Limb (tissue), 2 donors: ENCODE results near the gene BLMH.

Source experiments
- DNase-seq, 2 donors: peaks; one replicate each; pipeline ENCODE4 v3.0.0-alpha.2; 2016; ENCODE audit errors: extremely low spot score in 2 of 2

BLMH gene

GRCh38 chr17:30291543-30292285, at the start of gene BLMH:
Gene BLMH, minus strand, starts transcription at chr17:30291944. Its CDS starts 125 bp downstream, at chr17:30291819.
- DNase-seq: peak; percentile 81 to 90

- no peak for DNase-seq
These were observed 49.1 kb upstream of the BLMH start for GRCh38 chr17:30340801-30341356.

GRCh38 chr17:30339086-30339485, 47.3 kb upstream of the BLMH start:
- DNase-seq: no peak

- no peak for DNase-seq
These were observed 45.8 kb upstream of the BLMH start for GRCh38 chr17:30337393-30337999.

DNA sequence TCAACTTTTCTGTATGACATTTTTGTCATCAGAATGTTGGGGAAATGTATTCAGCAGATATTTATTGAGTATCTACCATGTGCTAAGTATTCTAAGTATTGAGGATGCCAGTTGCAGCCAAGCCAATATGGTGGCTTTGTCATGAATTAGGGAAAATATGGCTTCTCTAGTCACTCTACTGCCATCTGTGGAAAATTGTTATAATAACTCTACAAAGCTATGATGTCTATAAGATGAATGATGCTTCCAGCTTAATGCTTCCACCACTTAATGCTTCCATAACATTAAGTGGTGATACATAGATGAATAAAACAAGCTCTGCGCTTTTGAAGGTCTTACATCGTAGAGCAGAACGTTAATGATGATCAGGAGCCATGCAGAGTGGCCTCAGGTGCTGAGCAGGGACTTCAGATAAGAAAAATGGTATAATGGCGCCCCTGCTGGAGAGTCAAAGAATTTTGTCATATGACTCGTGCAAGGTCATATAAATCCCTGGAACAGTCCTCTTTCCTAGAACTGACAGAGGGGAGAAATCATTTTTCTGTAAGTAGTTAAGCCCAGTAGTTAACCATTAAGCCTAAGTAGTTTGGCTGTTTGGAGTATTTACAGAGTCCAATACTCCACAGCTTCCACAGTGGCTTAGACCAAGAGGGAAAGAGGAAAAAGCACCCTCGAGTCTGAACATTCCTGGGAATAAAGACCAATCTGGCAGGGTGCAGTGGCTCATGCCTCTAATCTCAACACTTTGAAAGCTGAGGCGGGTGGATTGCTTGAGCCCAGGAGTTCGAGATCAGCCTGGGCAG, 44.8 kb upstream of the BLMH start:
- DNase-seq: no peak

- no peak for DNase-seq
These were observed 42.7 kb upstream of the BLMH start for GRCh38 chr17:30334421-30334820.

DNA sequence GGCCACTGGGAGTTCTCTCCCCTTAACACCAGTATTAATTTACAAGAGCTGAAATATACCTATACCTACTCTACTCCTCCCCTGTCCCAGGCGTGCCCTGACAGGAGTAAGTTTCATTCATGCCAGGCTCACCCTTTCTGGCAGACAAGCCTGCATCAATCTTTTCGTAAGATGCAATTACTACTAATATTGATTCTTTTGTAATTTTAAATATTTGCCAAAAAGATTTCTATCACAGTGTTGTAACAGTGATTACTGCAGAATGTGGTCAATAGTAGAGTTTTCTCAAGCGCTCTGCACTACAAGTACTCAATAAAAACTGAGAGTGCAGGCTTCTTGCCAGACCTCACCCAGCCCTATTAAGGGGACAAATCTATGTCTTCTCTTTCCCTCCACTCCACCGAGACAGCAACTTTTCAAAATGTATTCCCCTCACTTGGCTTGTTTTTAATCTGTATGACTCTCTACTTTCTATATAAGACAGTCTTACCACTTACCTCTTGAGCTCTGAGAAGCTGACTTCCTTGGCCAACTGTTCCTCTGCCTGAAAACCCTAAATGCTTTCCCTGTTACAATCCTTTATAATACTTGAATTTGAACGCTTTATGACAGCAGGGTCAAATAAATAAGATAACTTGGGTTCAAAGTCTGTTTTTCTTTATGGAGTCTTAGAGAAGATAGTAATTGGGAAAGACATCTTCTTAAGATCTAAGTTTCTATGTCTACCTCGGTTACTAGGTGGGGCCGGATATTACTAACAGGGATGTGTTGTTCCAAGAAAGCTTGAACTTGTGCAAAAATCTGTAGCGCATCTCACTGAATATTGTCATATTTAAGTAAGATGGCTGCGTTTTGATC, 42.0 kb upstream of the BLMH start, which contains the start of gene TMIGD1:
TSS of gene TMIGD1 (minus strand) at position 555 of the 858 bp plus-strand sequence. CDS start 1,924 bp downstream, outside the sequence.
- no peak for DNase-seq

GRCh38 chr17:30332057-30332542, 40.4 kb upstream of the BLMH start:
- no peak for DNase-seq

- no peak for DNase-seq
These were observed 35.1 kb upstream of the BLMH start for GRCh38 chr17:30326809-30327208.

DNA sequence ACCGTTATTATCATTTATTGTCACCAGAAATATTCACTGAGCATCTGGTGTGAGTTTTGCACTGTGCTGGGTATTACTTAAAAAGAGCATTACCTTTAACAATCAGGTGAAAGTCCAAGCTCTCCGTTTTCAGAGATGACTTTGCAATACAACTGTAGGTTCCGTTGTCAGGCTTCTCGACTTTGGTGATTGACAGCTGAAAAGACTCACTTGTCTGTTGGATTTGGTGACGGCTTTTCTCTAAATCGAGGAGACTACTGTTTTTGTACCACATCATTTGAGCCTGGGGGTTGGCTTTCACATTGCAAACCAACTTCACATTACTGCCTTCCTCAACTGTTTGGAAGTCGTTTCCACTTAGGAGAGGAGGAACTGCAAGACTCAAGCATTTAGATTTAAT, 33.0 kb upstream of the BLMH start:
- DNase-seq: no peak

GRCh38 chr17:30323895-30324319, 32.2 kb upstream of the BLMH start:
- no peak for DNase-seq

GRCh38 chr17:30323262-30323894, 31.6 kb upstream of the BLMH start:
- DNase-seq: no peak

DNA sequence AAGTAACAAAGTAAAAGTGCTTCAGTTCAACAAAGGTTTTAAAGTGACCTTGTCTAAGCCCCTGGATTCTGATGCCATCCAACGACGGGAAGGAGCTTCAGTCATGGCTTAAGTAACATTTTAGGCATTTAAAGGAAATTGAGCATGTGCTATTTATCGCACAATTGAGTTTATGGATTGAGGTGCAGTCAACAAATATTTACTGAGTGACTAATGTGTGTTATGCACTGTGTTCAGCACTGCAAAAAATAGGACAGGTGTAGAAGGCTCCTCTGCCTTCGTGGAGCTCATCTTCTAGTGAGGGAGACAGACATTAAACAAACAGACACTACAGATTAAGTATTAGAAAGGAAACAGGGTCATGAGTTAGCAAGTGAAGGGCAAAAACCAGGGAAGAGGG, 29.6 kb upstream of the BLMH start:
- DNase-seq: no peak

- no peak for DNase-seq
These were observed 26.4 kb upstream of the BLMH start for GRCh38 chr17:30318155-30318554.

- DNase-seq: no peak
These were observed 25.0 kb upstream of the BLMH start for GRCh38 chr17:30316736-30317135.

DNA sequence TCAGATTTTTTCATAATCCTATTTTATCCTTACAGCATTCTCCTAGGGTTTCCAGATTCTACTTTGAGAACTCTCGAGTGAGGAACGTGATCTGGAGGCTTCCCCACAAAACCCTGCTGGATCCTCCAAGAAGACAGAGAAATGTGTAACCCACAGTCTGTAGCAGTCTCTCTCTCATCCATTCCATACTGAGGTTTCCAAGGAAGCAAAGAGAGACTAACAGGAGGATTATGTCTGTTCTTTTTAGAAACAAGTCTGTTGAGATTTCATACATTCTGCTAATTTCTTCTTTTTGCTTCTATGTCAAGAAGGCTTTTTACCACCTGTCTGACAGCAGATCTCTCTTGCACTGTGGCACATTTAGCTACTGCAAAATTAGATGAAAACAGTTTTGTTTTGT, 23.4 kb upstream of the BLMH start:
- DNase-seq: no peak

DNA sequence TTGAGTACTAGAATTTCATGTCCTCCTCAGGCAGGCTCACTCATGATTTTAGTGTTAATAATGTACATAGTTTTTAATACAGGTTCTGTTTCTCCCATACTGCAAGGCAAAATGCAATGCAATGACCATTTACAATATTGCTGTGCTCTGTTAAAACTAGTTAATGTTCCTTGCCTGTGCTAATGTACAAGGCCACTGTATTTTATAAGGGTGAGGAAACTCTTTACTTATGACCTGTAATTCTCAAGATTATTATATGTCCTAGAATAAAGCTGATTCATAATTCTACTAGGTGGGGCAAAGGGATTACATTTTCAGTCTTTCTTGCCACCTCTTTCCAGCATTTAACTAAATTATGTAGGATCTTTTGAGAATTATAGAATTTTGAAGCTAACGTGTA, 22.7 kb upstream of the BLMH start:
- DNase-seq: no peak

DNA sequence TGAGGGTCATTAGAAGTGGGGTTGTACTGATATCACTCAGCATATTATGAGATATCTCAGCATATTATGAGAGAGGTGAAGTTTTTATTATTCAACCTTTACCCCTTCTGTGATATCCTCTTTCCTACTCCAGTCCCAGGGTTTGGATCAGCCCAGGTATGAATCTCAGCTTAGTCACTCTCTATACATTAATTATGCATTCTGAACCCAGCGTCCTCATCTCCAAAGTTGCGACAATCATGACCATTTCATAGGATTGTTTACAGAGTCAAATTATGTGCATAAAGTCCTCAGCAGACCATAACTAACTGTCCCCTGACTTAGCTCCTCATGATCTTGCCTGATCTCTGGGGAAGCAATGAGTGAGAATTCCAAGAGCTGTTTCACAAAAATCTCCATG, 20.5 kb upstream of the BLMH start:
- no peak for DNase-seq

- DNase-seq: no peak
These were observed 18.8 kb upstream of the BLMH start for GRCh38 chr17:30310562-30310961.

- DNase-seq: no peak
These were observed 17.8 kb upstream of the BLMH start for GRCh38 chr17:30309591-30309990.
